Testis (tissue), 3 donors: ENCODE results near the gene ZFR2. TPM values are rescaled to one million over a fixed set of nuclear protein-coding genes. Genes with fewer than 3 reads are reported as not detected.

ENCODE experiments used
- DNase-seq: peaks from one replicate; pipeline ENCODE4 v3.0.0-alpha.2; 2019
- H3K27ac ChIP-seq, 2 donors: fragments of 200-600 bp; sonication (generic); one replicate each; pipeline ENCODE4 v1.5.1; 2019
- H3K27me3 ChIP-seq: fragments of 200-600 bp; sonication (generic); one replicate; pipeline ENCODE4 v1.5.1; 2019
- H3K36me3 ChIP-seq: fragments of 200-600 bp; sonication (generic); one replicate; pipeline ENCODE4 v1.5.1; 2017; ENCODE audit warnings: low read depth; ENCODE audit errors: missing control alignments
- H3K4me1 ChIP-seq: fragments of 200-600 bp; sonication (generic); one replicate; pipeline ENCODE4 v1.5.1; 2019
- H3K4me3 ChIP-seq, 2 donors: fragments of 200-600 bp; sonication (generic); one replicate each; pipeline ENCODE4 v1.5.1; 2017 to 2019
- H3K9me3 ChIP-seq: fragments of 200-600 bp; sonication (generic); one replicate; pipeline ENCODE4 v1.5.1; 2017
- POLR2A ChIP-seq: fragments of 450-650 bp; IDR thresholded peaks from one replicate; pipeline ENCODE4 v1.6.1; 2017; ENCODE audit warnings: antibody characterized with exemption, mild to moderate bottlenecking, moderate library complexity
- WGBS, 2 donors: methylation state at CpG; one replicate each; pipeline ENCODE4 v1.1.5; 2018; 5-methylcytosine and 5-hydroxymethylcytosine counted together
- intact Hi-C: fragments of 100-400 bp; cut with DNase I; formaldehyde crosslinking; loops from one replicate; pipeline ENCODE4 v1.15.1; 2023; ENCODE audit warnings: low total_unique reads
- polyA plus RNA-seq: library from polyadenylated mRNA; stranded (reverse); fragments of 350-450 nt; fragmentation: Illumina TruSeq; extraction: RNeasy Lipid Tissue Mini Kit (QIAGEN cat#74804); gene quantifications from one replicate; pipeline ENCODE4 v1.2.3, GENCODE V29; 2014; ENCODE audit warnings: low read depth, low replicate concordance; ENCODE audit not compliant: insufficient read depth
- total RNA-seq, 2 donors: library from RNA; depleted of rRNA; stranded (reverse); fragments of >200 nt; gene quantifications; one replicate each; pipeline ENCODE4 v1.2.3, GENCODE V29; 2016
- TF ChIP-seq, protein P1 (sequence below), 3 experiments: fragments of 450-650 bp in 2 of 3; fragments of 200-600 bp in 1 of 3; sonication (generic) in 1 of 3; IDR thresholded peaks; one replicate each; pipeline ENCODE4 v1.5.1; 2016 to 2019; ENCODE audit warnings: antibody characterized with exemption in 3 of 3, mild to moderate bottlenecking in 2 of 3, moderate library complexity in 1 of 3

The ZFR2 gene
- total and polyA plus RNA-seq, 3 donors from 2014 or later, result 23.4 to 35.0 (median 34.1) TPM

DNA sequence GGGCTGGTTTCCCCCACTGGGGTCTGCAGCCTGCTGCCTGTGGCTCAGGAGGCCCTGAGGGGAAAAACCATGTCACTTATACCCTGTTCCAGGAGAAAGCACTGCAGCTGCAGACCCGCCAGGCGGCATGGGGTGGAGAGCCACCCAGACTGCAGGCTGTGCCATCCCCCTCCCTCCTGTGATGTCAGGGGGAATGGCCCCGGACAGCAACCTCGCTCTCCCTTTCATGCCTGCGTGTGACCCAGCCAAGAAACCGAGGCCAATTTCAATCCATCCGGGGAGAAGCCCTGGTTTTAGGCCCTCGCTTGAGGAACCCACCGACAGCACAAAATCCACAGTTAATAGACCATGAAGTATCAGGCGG, 45.5 kb downstream of the ZFR2 start:
- Histone ChIP-seq H3K4me1 (no peaks in the 10 kb centered on the region), H3K27me3 (no peaks in the 10 kb centered on the region), H3K9me3 (no peaks in the 10 kb centered on the region), H3K27ac (no peak overlapping the region), H3K4me3 (no peak overlapping the region), H3K36me3 (no peaks in the 10 kb centered on the region)
- WGBS, 2 donors, result 79 to 82% methylated on average over 9 to 10 of the region's 10 CpGs
- intact Hi-C loops, result no loop called here
- no peak for DNase-seq
- TF ChIP-seq POLR2A, result no peak
- TF ChIP-seq, protein P1, sequence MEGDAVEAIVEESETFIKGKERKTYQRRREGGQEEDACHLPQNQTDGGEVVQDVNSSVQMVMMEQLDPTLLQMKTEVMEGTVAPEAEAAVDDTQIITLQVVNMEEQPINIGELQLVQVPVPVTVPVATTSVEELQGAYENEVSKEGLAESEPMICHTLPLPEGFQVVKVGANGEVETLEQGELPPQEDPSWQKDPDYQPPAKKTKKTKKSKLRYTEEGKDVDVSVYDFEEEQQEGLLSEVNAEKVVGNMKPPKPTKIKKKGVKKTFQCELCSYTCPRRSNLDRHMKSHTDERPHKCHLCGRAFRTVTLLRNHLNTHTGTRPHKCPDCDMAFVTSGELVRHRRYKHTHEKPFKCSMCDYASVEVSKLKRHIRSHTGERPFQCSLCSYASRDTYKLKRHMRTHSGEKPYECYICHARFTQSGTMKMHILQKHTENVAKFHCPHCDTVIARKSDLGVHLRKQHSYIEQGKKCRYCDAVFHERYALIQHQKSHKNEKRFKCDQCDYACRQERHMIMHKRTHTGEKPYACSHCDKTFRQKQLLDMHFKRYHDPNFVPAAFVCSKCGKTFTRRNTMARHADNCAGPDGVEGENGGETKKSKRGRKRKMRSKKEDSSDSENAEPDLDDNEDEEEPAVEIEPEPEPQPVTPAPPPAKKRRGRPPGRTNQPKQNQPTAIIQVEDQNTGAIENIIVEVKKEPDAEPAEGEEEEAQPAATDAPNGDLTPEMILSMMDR (IDR thresholded peaks at IDR 0.05), result no peak

DNA sequence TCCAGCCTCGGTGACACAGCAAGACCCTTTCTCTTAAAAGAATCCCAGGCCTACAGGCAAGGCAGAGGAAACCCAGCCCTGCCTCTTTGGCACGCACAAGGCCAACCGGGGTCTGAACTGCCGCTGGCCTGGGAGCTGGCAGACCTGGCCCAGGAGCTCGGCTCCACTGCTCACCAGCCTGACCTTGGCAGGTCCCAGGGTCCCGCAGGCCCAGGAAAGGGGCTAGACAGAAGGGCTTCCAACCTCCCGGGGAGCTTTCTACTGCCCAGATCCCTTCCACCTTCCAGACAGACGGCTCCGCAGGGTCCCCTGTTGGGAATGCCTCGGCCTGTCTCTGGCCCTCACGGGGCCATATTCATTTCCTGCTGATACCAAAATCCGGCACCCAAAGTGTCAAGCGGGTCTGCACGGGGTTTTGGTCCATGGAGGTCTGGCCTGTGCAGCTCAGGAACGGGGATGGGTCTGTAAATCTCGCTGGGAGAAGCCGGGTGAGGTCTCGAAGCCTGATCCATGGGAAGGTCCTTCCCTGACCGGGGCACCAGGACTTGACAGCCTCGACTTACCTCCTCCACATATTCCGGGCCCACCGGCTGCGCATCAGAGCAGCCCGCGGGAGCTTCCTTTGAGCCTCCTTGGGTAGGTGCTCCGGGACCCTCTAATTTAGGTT, 46.0 kb downstream of the ZFR2 start:
- no peaks in the 10 kb centered on the region for H3K36me3 ChIP-seq
- no peaks in the 10 kb centered on the region for H3K27me3 ChIP-seq
- H3K9me3 ChIP-seq, result no peaks in the 10 kb centered on the region
- no peak for DNase-seq
- intact Hi-C loops, result no loop called here
- no peaks in the 10 kb centered on the region for H3K4me1 ChIP-seq
- no peak overlapping the region for H3K27ac ChIP-seq
- 89 to 94% methylated on average over 10 to 26 of the region's 26 CpGs for WGBS, 2 donors
- H3K4me3 ChIP-seq, result no peak overlapping the region
- TF ChIP-seq POLR2A, result no peak
- TF ChIP-seq, protein P1 (IDR thresholded peaks at IDR 0.05), result no peak

DNA sequence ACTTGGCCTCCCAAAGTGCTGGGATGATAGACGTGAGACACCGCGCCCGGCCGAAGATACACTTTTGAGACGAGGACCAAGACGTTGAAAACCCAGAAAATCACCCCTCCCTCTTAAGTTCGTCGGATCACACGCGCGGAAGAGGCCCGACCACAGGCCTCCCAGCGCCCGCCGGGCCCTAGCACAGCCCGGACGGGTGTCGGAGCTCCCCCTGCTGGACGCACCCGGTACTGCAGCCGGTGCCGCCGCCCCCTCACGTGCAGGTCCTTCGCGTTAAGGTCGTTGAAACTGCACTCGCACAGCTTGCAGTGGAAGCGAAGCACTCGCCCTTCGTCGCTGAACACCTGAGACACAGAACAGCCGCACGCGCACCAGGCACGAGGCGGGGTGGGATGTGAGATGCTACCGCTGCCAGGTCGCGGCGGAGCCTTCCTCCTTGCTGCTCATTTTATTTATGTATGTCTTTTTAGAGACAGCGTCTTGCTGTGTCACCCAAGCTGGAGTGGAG, 46.9 kb downstream of the ZFR2 start:
- no peak overlapping the region for H3K4me3 ChIP-seq
- 11 to 12% methylated on average over 26 to 43 of the region's 43 CpGs for WGBS, 2 donors
- no peaks in the 10 kb centered on the region for H3K27me3 ChIP-seq
- H3K4me1 ChIP-seq, result no peaks in the 10 kb centered on the region
- peak; percentile 69 for DNase-seq
- no peak overlapping the region for H3K27ac ChIP-seq
- no peaks in the 10 kb centered on the region for H3K9me3 ChIP-seq
- intact Hi-C loops, result no loop called here
- TF ChIP-seq POLR2A, result no peak
- TF ChIP-seq, protein P1 (IDR thresholded peaks at IDR 0.05), result peak; percentile 90 to 96 (median 94)
- H3K36me3 ChIP-seq, result no peaks in the 10 kb centered on the region

DNA sequence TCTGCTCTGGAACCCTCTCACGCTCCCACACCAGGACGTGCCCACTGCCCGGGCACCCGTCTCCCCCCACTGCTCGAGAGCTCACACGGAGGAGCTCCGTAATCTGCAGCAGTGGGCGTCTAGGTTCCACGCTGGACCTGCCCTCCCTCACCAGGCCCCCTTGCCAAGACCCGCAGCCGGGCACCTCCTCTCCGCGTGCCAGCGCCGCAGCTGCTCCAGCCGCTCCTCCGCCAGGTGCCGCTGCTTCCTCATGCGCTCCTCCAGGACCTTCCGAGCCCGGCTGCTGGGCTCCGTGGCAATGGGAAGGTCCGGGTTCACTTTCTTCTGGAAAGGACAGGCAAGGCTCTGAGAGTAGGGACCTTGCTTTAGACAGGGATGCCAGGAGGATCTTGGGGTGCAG, 47.7 kb downstream of the ZFR2 start:
- intact Hi-C loops, result no loop called here
- Histone ChIP-seq H3K4me1 (no peaks in the 10 kb centered on the region), H3K4me3 (no peak overlapping the region), H3K27ac (no peak overlapping the region), H3K36me3 (no peaks in the 10 kb centered on the region), H3K9me3 (no peaks in the 10 kb centered on the region), H3K27me3 (no peaks in the 10 kb centered on the region)
- no peak for DNase-seq
- TF ChIP-seq, protein P1 (IDR thresholded peaks at IDR 0.05), result no peak
- TF ChIP-seq POLR2A, result no peak
- WGBS, 2 donors, result 91 to 96% methylated on average over 23 of the region's 23 CpGs

DNA sequence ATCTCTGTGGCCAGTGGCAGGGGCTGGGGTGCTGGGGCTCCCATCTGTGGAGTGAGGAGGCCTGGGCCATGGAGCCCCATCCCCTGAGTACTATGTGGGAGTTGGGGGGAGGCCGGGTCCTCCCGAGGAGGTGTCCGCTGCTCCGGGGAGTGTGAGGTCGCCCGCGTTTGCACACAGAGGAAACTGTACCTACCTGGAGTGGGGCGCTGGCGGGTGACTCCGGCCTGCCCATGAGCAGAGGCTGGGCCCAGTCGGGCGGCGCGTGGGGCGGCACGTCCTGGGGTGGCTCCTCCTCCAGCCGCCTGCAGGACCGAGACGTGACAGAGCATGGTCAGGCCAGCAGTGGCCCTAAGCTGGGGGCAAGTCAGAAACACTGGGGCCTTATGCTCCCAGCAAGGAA, 48.8 kb downstream of the ZFR2 start:
- H3K9me3 ChIP-seq, result no peaks in the 10 kb centered on the region
- H3K27me3 ChIP-seq, result no peaks in the 10 kb centered on the region
- no peak overlapping the region for H3K4me3 ChIP-seq
- no peak for DNase-seq
- H3K36me3 ChIP-seq, result no peaks in the 10 kb centered on the region
- no peak overlapping the region for H3K27ac ChIP-seq
- TF ChIP-seq, protein P1 (IDR thresholded peaks at IDR 0.05), result no peak
- no peak for TF ChIP-seq POLR2A
- intact Hi-C loops, result no loop called here
- 83% methylated on average over 19 of the region's 19 CpGs; no CpG with 5 or more reads in 1 of the 2 donors for WGBS, 2 donors
- no peaks in the 10 kb centered on the region for H3K4me1 ChIP-seq
